CD8-positive, alpha-beta memory T cell (primary cell): Measurements from ENCODE around the gene GLMN. TPM values are rescaled to one million over a fixed set of nuclear protein-coding genes. Genes with fewer than 3 reads are reported as not detected.

Experiments used
- CTCF ChIA-PET: fragments of 350-600 bp; sonication (Branson Sonifier 250); formaldehyde crosslinking; loops from one replicate; lab custom pipeline; 2021; ENCODE audit warnings: antibody characterized with exemption; lab: Charles Lee
- POLR2A ChIA-PET: fragments of 350-600 bp; sonication (Branson Sonifier 250); formaldehyde crosslinking; loops from one replicate; lab custom pipeline; 2021; ENCODE audit warnings: antibody characterized with exemption; lab: Charles Lee
- DNase-seq, 5 donors: peaks; one replicate each; pipeline versions ENCODE4 v3.0.0 to v3.0.0-alpha.2; 2020 to 2022; ENCODE audit warnings: mixed read lengths in 1 of 5
- H3K27ac ChIP-seq: one replicate; pipeline ENCODE4 v1.7.0; 2013; ENCODE audit warnings: low read depth, mild to moderate bottlenecking, low read length, moderate library complexity
- H3K27me3 ChIP-seq: 2 replicates; pipeline ENCODE4 v1.7.0; 2013; ENCODE audit warnings: low read length, mild to moderate bottlenecking; ENCODE audit not compliant: insufficient read depth, poor library complexity, severe bottlenecking
- H3K36me3 ChIP-seq: 2 replicates; pipeline ENCODE4 v1.7.0; 2013; ENCODE audit warnings: mild to moderate bottlenecking, low read length, moderate library complexity; ENCODE audit not compliant: insufficient read depth
- H3K4me1 ChIP-seq: 2 replicates; pipeline ENCODE4 v1.7.0; 2013; ENCODE audit warnings: mild to moderate bottlenecking, low read length, moderate library complexity; ENCODE audit not compliant: insufficient read depth
- H3K4me3 ChIP-seq: 2 replicates; pipeline ENCODE4 v1.7.0; 2013; ENCODE audit warnings: mild to moderate bottlenecking, low read length
- H3K9me3 ChIP-seq: 2 replicates; pipeline ENCODE4 v1.7.0; 2013; ENCODE audit warnings: mild to moderate bottlenecking, low read length
- H3K27ac Mint-ChIP-seq, 8 donors: one replicate each; pipeline ENCODE4 v1.8.0; 2020 to 2021; ENCODE audit warnings: mixed read lengths in 8 of 8, mild to moderate bottlenecking in 6 of 8, inconsistent platforms in 3 of 8, moderate library complexity in 3 of 8
- H3K27me3 Mint-ChIP-seq, 2 donors: one replicate each; pipeline ENCODE4 v1.8.0; 2020 to 2021; ENCODE audit warnings: mixed read lengths in 2 of 2, mild to moderate bottlenecking in 1 of 2, moderate library complexity in 1 of 2
- H3K36me3 Mint-ChIP-seq, 3 donors: one replicate each; pipeline ENCODE4 v1.8.0; 2020 to 2021; ENCODE audit warnings: mixed read lengths in 3 of 3, inconsistent platforms in 1 of 3, mild to moderate bottlenecking in 1 of 3
- H3K4me1 Mint-ChIP-seq, 3 donors: one replicate each; pipeline ENCODE4 v1.8.0; 2020 to 2021; ENCODE audit warnings: mixed read lengths in 3 of 3, inconsistent platforms in 1 of 3, mild to moderate bottlenecking in 1 of 3
- H3K4me3 Mint-ChIP-seq, 7 donors: one replicate each; pipeline ENCODE4 v1.8.0; 2020 to 2021; ENCODE audit warnings: mixed read lengths in 7 of 7, mild to moderate bottlenecking in 6 of 7, moderate library complexity in 4 of 7, inconsistent platforms in 2 of 7
- H3K9me3 Mint-ChIP-seq, 5 donors: one replicate each; pipeline ENCODE4 v1.8.0; 2020 to 2022; ENCODE audit warnings: mixed read lengths in 5 of 5, mild to moderate bottlenecking in 3 of 5, moderate library complexity in 2 of 5, inconsistent platforms in 1 of 5
- polyA plus RNA-seq: library from polyadenylated mRNA; unstranded; fragments of 300-500 nt; fragmentation: Illumina TruSeq; gene quantifications from one replicate; pipeline ENCODE4 v1.2.3, GENCODE V29; 2021
- total RNA-seq, 2 experiments: library from RNA; stranded (reverse); gene quantifications; one replicate each; pipeline ENCODE4 v1.2.3, GENCODE V29; 2021

Gene GLMN
- total and polyA plus RNA-seq, 3 experiments from 2014 or later: 11.1 to 20.1 (median 20.1) TPM

DNA sequence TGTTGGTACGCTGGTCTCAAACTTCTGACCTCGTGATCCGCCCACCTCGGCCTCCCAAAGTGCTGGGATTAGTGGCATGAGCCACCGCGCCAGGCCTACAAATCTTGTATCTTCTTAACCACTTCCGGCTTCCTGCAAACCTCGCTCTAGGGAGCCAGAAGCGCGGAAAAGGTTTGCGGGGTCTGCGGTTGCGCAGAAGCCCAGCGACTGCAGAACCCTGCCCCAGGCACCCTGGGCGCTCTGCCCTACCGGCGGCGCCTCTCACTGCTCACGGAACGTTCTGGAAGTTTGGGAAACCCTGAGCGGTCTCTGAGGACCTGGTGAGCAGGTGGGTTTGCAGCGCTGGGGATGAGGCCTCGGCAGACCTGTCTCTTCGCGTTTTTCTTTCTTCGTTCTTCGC, 81.1 kb downstream of the GLMN start, which contains the start of gene C1orf146:
C1orf146 (plus strand) TSS at position 195 of the 400 bp plus-strand sequence. CDS start 13,506 bp downstream, outside the sequence.
- POLR2A ChIA-PET: no interaction called here
- Histone ChIP-seq H3K27me3 (no peaks in the 10 kb centered on the region), H3K4me3 (no peak within 1 kb of the TSS), H3K4me1 (no peaks in the 10 kb centered on the region), H3K36me3 (no peaks in the 10 kb centered on the region), H3K27ac (no peak within 1 kb of the TSS), H3K9me3 (no peaks in the 10 kb centered on the region)
- H3K9me3 Mint-ChIP-seq: no peaks in the 10 kb centered on the region
- H3K27ac Mint-ChIP-seq: no peak within 1 kb of the TSS
- no peaks in the 10 kb centered on the region for H3K4me1 Mint-ChIP-seq
- H3K36me3 Mint-ChIP-seq: no peaks in the 10 kb centered on the region
- H3K4me3 Mint-ChIP-seq: no peak within 1 kb of the TSS
- H3K27me3 Mint-ChIP-seq: peaks cover 10 to 11% of the 10 kb centered on the region in 2 donors
- CTCF ChIA-PET: no interaction called here
- DNase-seq: no peak

- Histone ChIP-seq H3K9me3 (no peaks in the 10 kb centered on the region), H3K27me3 (no peaks in the 10 kb centered on the region), H3K36me3 (no peaks in the 10 kb centered on the region), H3K4me1 (peaks cover 8% of the 10 kb centered on the region), H3K4me3 (no peak overlapping the region), H3K27ac (no peak overlapping the region)
- H3K36me3 Mint-ChIP-seq: peaks cover 0 to 6% (median 0%) of the 10 kb centered on the region in 3 donors
- no peak for DNase-seq
- peaks cover 0 to 2% of the 10 kb centered on the region in 2 donors for H3K27me3 Mint-ChIP-seq
- ChIA-PET CTCF (no interaction called here), POLR2A (no interaction called here)
- H3K9me3 Mint-ChIP-seq: peaks cover 0 to 3% (median 1%) of the 10 kb centered on the region in 5 donors
- no peak overlapping the region for H3K4me3 Mint-ChIP-seq
- peaks cover 0 to 2% (median 0%) of the 10 kb centered on the region in 3 donors for H3K4me1 Mint-ChIP-seq
- H3K27ac Mint-ChIP-seq: no peak overlapping the region
Measured at GRCh38 chr1:92211166-92211565, 87.6 kb downstream of the GLMN start.

DNA sequence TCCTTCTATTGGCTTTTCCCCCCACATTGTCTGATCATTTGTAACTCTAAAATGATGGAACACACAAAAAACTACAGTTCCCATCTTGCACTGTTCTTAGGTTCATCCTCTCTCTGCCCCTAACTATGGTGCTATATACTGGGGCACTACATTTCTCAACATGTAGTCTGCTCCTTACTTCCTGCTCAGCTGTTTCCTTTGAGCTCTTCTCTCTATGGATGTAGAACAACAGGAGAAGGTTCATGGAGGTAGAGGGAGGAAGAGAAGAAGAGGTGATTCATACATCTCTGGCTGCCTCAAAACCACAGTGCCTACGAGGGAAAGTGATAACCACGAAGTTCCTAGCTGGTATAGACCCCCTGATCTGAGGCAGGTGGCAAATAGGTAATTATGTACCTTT, 88.1 kb downstream of the GLMN start:
- Mint-ChIP-seq H3K4me3 (no peak overlapping the region), H3K9me3 (peaks cover 0 to 3% (median 1%) of the 10 kb centered on the region in 5 donors), H3K36me3 (peaks cover 0 to 6% (median 0%) of the 10 kb centered on the region in 3 donors), H3K4me1 (peaks cover 0 to 2% (median 0%) of the 10 kb centered on the region in 3 donors), H3K27me3 (peaks cover 0 to 2% of the 10 kb centered on the region in 2 donors), H3K27ac (no peak overlapping the region)
- Histone ChIP-seq H3K4me1 (peaks cover 8% of the 10 kb centered on the region), H3K4me3 (no peak overlapping the region), H3K9me3 (no peaks in the 10 kb centered on the region), H3K27me3 (no peaks in the 10 kb centered on the region), H3K36me3 (no peaks in the 10 kb centered on the region), H3K27ac (no peak overlapping the region)
- ChIA-PET CTCF (no interaction called here), POLR2A (no interaction called here)
- DNase-seq: no peak

- Histone ChIP-seq H3K9me3 (no peaks in the 10 kb centered on the region), H3K36me3 (no peaks in the 10 kb centered on the region), H3K4me3 (no peak overlapping the region), H3K27ac (no peak overlapping the region), H3K27me3 (no peaks in the 10 kb centered on the region), H3K4me1 (peaks cover 3% of the 10 kb centered on the region)
- Mint-ChIP-seq H3K27me3 (no peaks in the 10 kb centered on the region), H3K4me1 (peaks cover 8 to 17% (median 8%) of the 10 kb centered on the region in 3 donors), H3K36me3 (peaks cover 0 to 6% (median 0%) of the 10 kb centered on the region in 3 donors), H3K4me3 (no peak overlapping the region), H3K9me3 (peaks cover 0 to 3% (median 1%) of the 10 kb centered on the region in 5 donors), H3K27ac (no peak overlapping the region)
- ChIA-PET POLR2A (no interaction called here), CTCF (no interaction called here)
- DNase-seq: no peak
Measured at GRCh38 chr1:92203105-92203504, 95.7 kb downstream of the GLMN start.

DNA sequence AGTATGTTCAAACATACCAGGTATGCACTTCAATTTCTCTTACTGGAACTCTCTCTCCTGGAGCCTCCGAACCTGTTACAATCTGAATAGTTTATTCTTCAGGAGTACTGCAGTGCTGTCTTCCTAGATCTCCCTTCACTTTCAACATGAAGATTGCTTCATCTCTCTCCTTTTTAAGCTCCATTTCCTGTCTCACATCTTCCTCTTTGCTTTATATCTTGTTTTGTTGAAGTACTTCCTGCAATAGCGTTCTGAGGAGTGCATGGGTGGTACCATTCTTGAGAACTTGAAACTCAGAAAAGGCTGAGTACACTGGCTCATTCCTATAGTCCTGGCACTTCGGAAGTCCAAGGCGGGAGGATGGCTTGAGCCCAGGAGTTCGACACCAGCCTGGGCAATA, 96.8 kb downstream of the GLMN start:
- Mint-ChIP-seq H3K27me3 (no peaks in the 10 kb centered on the region), H3K4me3 (no peak overlapping the region)
- CTCF ChIA-PET: interaction anchor here (1.0 kb wide), 1 partner anchor 11 kb away, joined by 3 read pairs; no protein-coding TSS in a partner anchor

More for the DNA sequence above, 96.8 kb downstream of the GLMN start:
- H3K36me3 Mint-ChIP-seq: no peaks in the 10 kb centered on the region
- Histone ChIP-seq H3K9me3 (no peaks in the 10 kb centered on the region), H3K4me1 (peaks cover 3% of the 10 kb centered on the region), H3K27ac (no peak overlapping the region), H3K36me3 (no peaks in the 10 kb centered on the region), H3K4me3 (no peak overlapping the region), H3K27me3 (no peaks in the 10 kb centered on the region)
- H3K4me1 Mint-ChIP-seq: peaks cover 8 to 17% (median 8%) of the 10 kb centered on the region in 3 donors
- peak overlapping the region in 2 of 8 donors; percentile 2 to 50 for H3K27ac Mint-ChIP-seq
- POLR2A ChIA-PET: no interaction called here
- peak in 1 of 5 donors; percentile 1 for DNase-seq
- H3K9me3 Mint-ChIP-seq: peaks cover 0 to 2% (median 0%) of the 10 kb centered on the region in 5 donors

Other genes with a start within 250 kb of the GLMN start
- under 1 TPM; 0.38 to 0.39 TPM for gene SETSIP, start 223.6 kb downstream of the GLMN start, total RNA-seq
- not detected for gene SETSIP, start 223.6 kb downstream of the GLMN start, polyA plus RNA-seq
- gene BTBD8, start 218.6 kb downstream of the GLMN start, total RNA-seq: 1 to 10 TPM; 1.2 to 1.4 TPM
- 0.58 TPM for gene BTBD8, start 218.6 kb downstream of the GLMN start, polyA plus RNA-seq
- gene C1orf146, start 81.1 kb downstream of the GLMN start, total RNA-seq: not detected
- not detected for gene C1orf146, start 81.1 kb downstream of the GLMN start, polyA plus RNA-seq
- gene RPAP2, start 72 bp upstream of the GLMN start, total RNA-seq: 10 to 100 TPM; 38.6 to 40.7 TPM
- gene RPAP2, start 72 bp upstream of the GLMN start, polyA plus RNA-seq: 30.8 TPM
- 10 to 100 TPM; 70.9 to 74.6 TPM for gene GFI1, start 187.9 kb upstream of the GLMN start, total RNA-seq
- 26.0 TPM for gene GFI1, start 187.9 kb upstream of the GLMN start, polyA plus RNA-seq